Activated naive CD4-positive, alpha-beta T cell treated with anti-CD3 and anti-CD28 coated beads, Interleukin-2, amount 50 U/mL, for 16 hours (primary cell): ENCODE measurements around the gene WFDC2.
"Not testable (repeated sequence)": the region's sequence is repeated elsewhere in the genome, so short reads cannot be mapped to it uniquely, and the experiment has no call there.

Experiments used
- DNase-seq: peaks from one replicate; pipeline ENCODE4 v3.0.0-alpha.2; 2020

Gene WFDC2

GRCh38 chr20:45452772-45453691 is 16.5 kb upstream of the WFDC2 start:
- no peak for DNase-seq

GRCh38 chr20:45456632-45457031 is 12.9 kb upstream of the WFDC2 start:
- peak; percentile 25 for DNase-seq

- no peak for DNase-seq
Measured at GRCh38 chr20:45459606-45460005, 9.9 kb upstream of the WFDC2 start.

GRCh38 chr20:45461225-45461624 is 8.3 kb upstream of the WFDC2 start:
- DNase-seq, result no peak

- DNase-seq, result no peak
Measured at GRCh38 chr20:45462711-45463509, 6.6 kb upstream of the WFDC2 start.

GRCh38 chr20:45463709-45464108 is 5.8 kb upstream of the WFDC2 start:
- no peak for DNase-seq

GRCh38 chr20:45465491-45466266 is 3.9 kb upstream of the WFDC2 start:
- DNase-seq, result no peak

GRCh38 chr20:45467172-45467571 is 2.4 kb upstream of the WFDC2 start:
- DNase-seq, result no peak

GRCh38 chr20:45467861-45468260 is 1.7 kb upstream of the WFDC2 start:
- DNase-seq, result no peak

GRCh38 chr20:45470262-45470931 is 844 bp downstream of the WFDC2 start:
- DNase-seq, result peak; percentile 17

- no peak for DNase-seq
Measured at GRCh38 chr20:45470937-45471336, 1.4 kb downstream of the WFDC2 start.

GRCh38 chr20:45472286-45472685 is 2.7 kb downstream of the WFDC2 start:
- DNase-seq, result not testable (repeated sequence)

- DNase-seq, result not testable (repeated sequence)
Measured at GRCh38 chr20:45477530-45478148, 8.1 kb downstream of the WFDC2 start.

- no peak for DNase-seq
Measured at GRCh38 chr20:45479822-45480221, 10.3 kb downstream of the WFDC2 start.

- no peak for DNase-seq
Measured at GRCh38 chr20:45484676-45485075, 15.1 kb downstream of the WFDC2 start.

- no peak for DNase-seq
Measured at GRCh38 chr20:45485388-45485787, 15.8 kb downstream of the WFDC2 start.

GRCh38 chr20:45487231-45487635 is 17.7 kb downstream of the WFDC2 start:
- DNase-seq, result no peak

GRCh38 chr20:45489083-45489531 is 19.6 kb downstream of the WFDC2 start:
- no peak for DNase-seq

GRCh38 chr20:45495501-45495941 is 26.0 kb downstream of the WFDC2 start:
- no peak for DNase-seq

GRCh38 chr20:45496166-45496565 is 26.6 kb downstream of the WFDC2 start:
- no peak for DNase-seq

- no peak for DNase-seq
Measured at GRCh38 chr20:45497971-45498494, 28.5 kb downstream of the WFDC2 start.

- DNase-seq, result no peak
Measured at GRCh38 chr20:45500022-45500421, 30.5 kb downstream of the WFDC2 start.
